Measurements from ENCODE around the gene P2RY8.

The P2RY8 gene

DNA sequence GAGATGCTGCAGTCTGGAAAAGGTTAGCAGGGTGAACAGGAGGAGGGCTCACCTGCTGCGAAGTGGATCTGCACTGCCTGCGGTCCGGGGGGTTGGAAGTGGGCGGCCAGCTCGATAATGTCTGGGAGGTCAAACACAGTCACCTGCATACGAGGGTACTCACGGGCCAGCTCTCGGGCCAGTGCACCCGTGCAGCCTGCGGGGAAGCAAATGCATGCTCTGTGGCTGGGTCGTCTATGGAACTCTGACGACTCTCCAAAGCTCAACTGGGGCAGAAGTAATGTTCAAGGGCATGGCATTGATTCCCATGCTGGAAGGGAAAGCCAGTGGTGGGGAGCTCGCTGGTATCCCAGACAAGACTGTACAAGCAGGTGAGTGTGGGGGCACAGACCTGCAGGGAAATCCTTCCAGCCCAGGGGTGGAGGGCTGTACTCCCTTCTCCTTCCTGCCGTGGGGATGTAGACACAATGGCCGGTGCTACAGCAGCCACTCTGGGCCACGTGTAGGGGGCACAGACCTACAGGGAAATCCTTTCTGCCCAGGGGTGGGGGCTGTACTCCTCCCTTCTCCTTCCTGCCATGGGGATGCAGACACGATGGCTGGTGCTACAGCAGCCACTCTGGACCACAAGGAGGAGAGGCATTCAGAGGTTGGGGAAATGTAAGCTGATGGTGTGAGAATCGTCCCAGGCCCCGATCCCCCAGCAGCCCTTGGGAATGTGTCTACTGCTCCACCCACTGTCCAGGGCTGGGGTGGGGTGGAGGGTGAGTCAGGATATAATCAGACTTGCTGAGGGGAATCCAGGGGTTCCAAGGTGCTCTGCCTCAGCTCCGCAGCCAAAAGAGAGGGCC is 118.8 kb downstream of the P2RY8 start:
- no peak overlapping the region for H3K27ac ChIP-seq (ENCODE audit: low read length)
- H3K9me3 ChIP-seq (replicated peaks; ENCODE audit: insufficient read depth, low read length), result no peaks in the 10 kb centered on the region
- DNase-seq, result no peak
- no peak overlapping the region for H3K4me2 ChIP-seq (ENCODE audit: low read depth, low read length)
- H4K20me1 ChIP-seq (ENCODE audit: insufficient read depth, low read length), result no peaks in the 10 kb centered on the region
- no peak overlapping the region for H3K9ac ChIP-seq (ENCODE audit: low read length)
- H3K36me3 ChIP-seq (replicated peaks; ENCODE audit: insufficient read depth, low read length), result no peaks in the 10 kb centered on the region
- no peak overlapping the region for H3K4me3 ChIP-seq (ENCODE audit: low read length)
- no peaks in the 10 kb centered on the region for H3K9me2 ChIP-seq (replicated peaks; ENCODE audit: insufficient read depth, low read length)
- no peaks in the 10 kb centered on the region for H3F3A ChIP-seq (ENCODE audit: insufficient read depth, low read length)
- no peaks in the 10 kb centered on the region for H3K79me2 ChIP-seq (ENCODE audit: low read length)
- H2AFZ ChIP-seq (ENCODE audit: low read length), result no peak overlapping the region
- no peaks in the 10 kb centered on the region for H3K27me3 ChIP-seq (replicated peaks; ENCODE audit: insufficient read depth, low read length)
- H3K4me1 ChIP-seq (ENCODE audit: low read length), result no peaks in the 10 kb centered on the region
- TF ChIP-seq EZH2 (optimal IDR thresholded peaks at IDR 0.05; ENCODE audit: low read depth, low read length), result no peak

DNA sequence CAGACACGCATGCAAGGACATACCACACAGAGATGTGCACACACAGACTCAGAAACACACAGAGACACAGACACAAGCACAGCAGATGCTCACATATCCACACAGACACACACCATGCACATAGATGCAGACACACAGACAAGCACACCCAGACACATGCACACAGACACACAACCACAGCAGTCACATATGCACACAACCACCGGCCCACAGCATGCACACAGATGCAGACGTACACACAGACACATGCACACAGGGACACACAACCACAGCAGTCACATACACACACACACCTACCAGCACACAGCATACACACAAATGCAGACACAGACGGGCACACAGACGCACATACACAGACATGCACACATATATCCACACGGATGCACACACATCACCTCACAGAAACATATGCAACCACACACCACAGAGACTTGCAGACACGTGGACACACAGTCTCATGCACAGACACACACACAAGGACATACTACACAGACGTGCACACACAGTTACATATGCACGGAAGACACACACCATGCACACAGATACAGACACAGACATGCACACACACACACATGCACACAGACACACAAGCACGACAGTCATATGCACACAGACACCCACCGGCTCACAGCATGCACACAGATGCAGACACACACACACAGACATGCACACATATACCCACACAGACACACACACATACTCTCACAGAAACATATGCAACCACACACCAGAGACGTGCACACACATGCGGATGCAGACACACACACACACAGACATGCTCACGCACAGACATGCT is 119.8 kb downstream of the P2RY8 start:
- TF ChIP-seq, protein P1, sequence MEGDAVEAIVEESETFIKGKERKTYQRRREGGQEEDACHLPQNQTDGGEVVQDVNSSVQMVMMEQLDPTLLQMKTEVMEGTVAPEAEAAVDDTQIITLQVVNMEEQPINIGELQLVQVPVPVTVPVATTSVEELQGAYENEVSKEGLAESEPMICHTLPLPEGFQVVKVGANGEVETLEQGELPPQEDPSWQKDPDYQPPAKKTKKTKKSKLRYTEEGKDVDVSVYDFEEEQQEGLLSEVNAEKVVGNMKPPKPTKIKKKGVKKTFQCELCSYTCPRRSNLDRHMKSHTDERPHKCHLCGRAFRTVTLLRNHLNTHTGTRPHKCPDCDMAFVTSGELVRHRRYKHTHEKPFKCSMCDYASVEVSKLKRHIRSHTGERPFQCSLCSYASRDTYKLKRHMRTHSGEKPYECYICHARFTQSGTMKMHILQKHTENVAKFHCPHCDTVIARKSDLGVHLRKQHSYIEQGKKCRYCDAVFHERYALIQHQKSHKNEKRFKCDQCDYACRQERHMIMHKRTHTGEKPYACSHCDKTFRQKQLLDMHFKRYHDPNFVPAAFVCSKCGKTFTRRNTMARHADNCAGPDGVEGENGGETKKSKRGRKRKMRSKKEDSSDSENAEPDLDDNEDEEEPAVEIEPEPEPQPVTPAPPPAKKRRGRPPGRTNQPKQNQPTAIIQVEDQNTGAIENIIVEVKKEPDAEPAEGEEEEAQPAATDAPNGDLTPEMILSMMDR (IDR thresholded peaks at IDR 0.05; ENCODE audit: low read length), result no peak
- TF ChIP-seq EZH2 (optimal IDR thresholded peaks at IDR 0.05; ENCODE audit: low read depth, low read length), result no peak
- no peak for TF ChIP-seq EZH2phosphoT487 (IDR thresholded peaks at IDR 0.05; ENCODE audit: low read length)
- Histone ChIP-seq H3K9me3 (replicated peaks; ENCODE audit: insufficient read depth, low read length) (no peaks in the 10 kb centered on the region), H3F3A (ENCODE audit: insufficient read depth, low read length) (no peaks in the 10 kb centered on the region), H4K20me1 (ENCODE audit: insufficient read depth, low read length) (no peaks in the 10 kb centered on the region), H3K4me1 (ENCODE audit: low read length) (no peaks in the 10 kb centered on the region), H3K27ac (ENCODE audit: low read length) (no peak overlapping the region), H3K9me2 (replicated peaks; ENCODE audit: insufficient read depth, low read length) (no peaks in the 10 kb centered on the region), H2AFZ (ENCODE audit: low read length) (no peak overlapping the region), H3K79me2 (ENCODE audit: low read length) (no peaks in the 10 kb centered on the region), H3K36me3 (replicated peaks; ENCODE audit: insufficient read depth, low read length) (no peaks in the 10 kb centered on the region), H3K4me2 (ENCODE audit: low read depth, low read length) (no peak overlapping the region), H3K27me3 (replicated peaks; ENCODE audit: insufficient read depth, low read length) (no peaks in the 10 kb centered on the region), H3K4me3 (ENCODE audit: low read length) (no peak overlapping the region), H3K9ac (ENCODE audit: low read length) (no peak overlapping the region)
- DNase-seq, result no peak

DNA sequence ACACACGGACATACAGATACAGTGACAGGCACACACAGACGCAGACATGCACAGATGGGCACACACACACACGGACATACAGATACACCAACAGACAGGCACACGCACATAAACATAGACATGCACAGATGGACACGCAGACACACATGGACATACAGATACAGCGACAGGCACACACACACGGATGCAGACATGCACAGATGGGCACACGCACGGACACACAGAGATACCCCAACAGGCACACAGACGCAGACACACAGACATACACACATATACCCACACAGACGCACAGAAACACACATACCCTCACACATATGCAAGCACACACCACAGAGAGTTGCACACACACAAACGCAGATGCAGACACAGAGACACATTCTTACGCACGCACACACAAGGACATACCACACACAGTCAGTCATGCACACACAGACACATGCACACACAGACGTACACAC is 120.6 kb downstream of the P2RY8 start:
- Histone ChIP-seq H3K9ac (ENCODE audit: low read length) (no peak overlapping the region), H3K4me2 (ENCODE audit: low read depth, low read length) (no peak overlapping the region), H2AFZ (ENCODE audit: low read length) (no peak overlapping the region), H3K9me3 (replicated peaks; ENCODE audit: insufficient read depth, low read length) (no peaks in the 10 kb centered on the region), H3K27ac (ENCODE audit: low read length) (no peak overlapping the region), H3K27me3 (replicated peaks; ENCODE audit: insufficient read depth, low read length) (no peaks in the 10 kb centered on the region), H4K20me1 (ENCODE audit: insufficient read depth, low read length) (no peaks in the 10 kb centered on the region), H3K4me3 (ENCODE audit: low read length) (no peak overlapping the region), H3K79me2 (ENCODE audit: low read length) (no peaks in the 10 kb centered on the region), H3K36me3 (replicated peaks; ENCODE audit: insufficient read depth, low read length) (no peaks in the 10 kb centered on the region), H3K4me1 (ENCODE audit: low read length) (no peaks in the 10 kb centered on the region), H3F3A (ENCODE audit: insufficient read depth, low read length) (no peaks in the 10 kb centered on the region), H3K9me2 (replicated peaks; ENCODE audit: insufficient read depth, low read length) (no peaks in the 10 kb centered on the region)
- TF ChIP-seq, protein P1 (IDR thresholded peaks at IDR 0.05; ENCODE audit: low read length), result no peak
- TF ChIP-seq EZH2phosphoT487 (IDR thresholded peaks at IDR 0.05; ENCODE audit: low read length) (no peak), EZH2 (optimal IDR thresholded peaks at IDR 0.05; ENCODE audit: low read depth, low read length) (no peak)
- no peak for DNase-seq

Data from MM.1S (cell line).